BLaER1 treated with 17β-estradiol and CSF1 and Interleukin-3, amounts not matched to agents 10 nM and 100 nM (cell line): ENCODE data around the gene SCARB1.
A peak's percentile ranks its signal among the peaks of the same experiment; 100 is the strongest.

Experiments used
- H3K27ac ChIP-seq, 11 experiments: shearing (Covaris generic); formaldehyde crosslinking; 2 replicates each; pipeline ENCODE4 v1.8.1; 2022
- H3K27me3 ChIP-seq, 11 experiments: shearing (Covaris generic); formaldehyde crosslinking; 2 replicates each; pipeline ENCODE4 v1.8.1; 2022
- H3K36me3 ChIP-seq, 11 experiments: shearing (Covaris generic); formaldehyde crosslinking; 2 replicates each; pipeline ENCODE4 v1.8.1; 2022
- H3K4me1 ChIP-seq, 10 experiments: shearing (Covaris generic); formaldehyde crosslinking; 2 replicates each; pipeline ENCODE4 v1.8.1; 2022
- H3K4me2 ChIP-seq, 11 experiments: shearing (Covaris generic); formaldehyde crosslinking; 2 replicates each; pipeline ENCODE4 v1.8.1; 2022
- H3K4me3 ChIP-seq, 10 experiments: shearing (Covaris generic); formaldehyde crosslinking; 2 replicates each; pipeline ENCODE4 v1.8.1; 2022
- H3K9ac ChIP-seq, 11 experiments: shearing (Covaris generic); formaldehyde crosslinking; 2 replicates each; pipeline ENCODE4 v1.8.1; 2022
- H3K9me3 ChIP-seq, 11 experiments: shearing (Covaris generic); formaldehyde crosslinking; replicated peaks in 1 of 11; 2 replicates each; pipeline ENCODE4 v1.8.1; 2022
- H4K20me1 ChIP-seq, 11 experiments: shearing (Covaris generic); formaldehyde crosslinking; 2 replicates each; pipeline ENCODE4 v1.8.1; 2022
- Cebpa-rat ChIP-seq, 11 experiments: shearing (Covaris generic); IDR thresholded peaks; 2 replicates each; pipeline ENCODE4 v1.8.1; 2022

Gene SCARB1

GRCh38 chr12:124835656-124836410 lies 27.8 kb downstream of the SCARB1 start:
- no peak overlapping the region for H3K9ac ChIP-seq
- no peak overlapping the region for H3K4me3 ChIP-seq
- H3K27ac ChIP-seq = no peak overlapping the region
- no peak overlapping the region for H3K4me2 ChIP-seq
- H3K27me3 ChIP-seq = no peaks in the 10 kb centered on the region
- peaks cover 5 to 84% (median 70%) of the 10 kb centered on the region in 11 experiments; a peak in 20 of 22 replicates for H4K20me1 ChIP-seq
- TF ChIP-seq Cebpa-rat (IDR thresholded peaks at IDR 0.05) = no peak
- peaks cover 0 to 35% (median 16%) of the 10 kb centered on the region in 10 experiments; a peak in 12 of 20 replicates for H3K4me1 ChIP-seq
- peaks cover 8 to 70% (median 48%) of the 10 kb centered on the region in 11 experiments; a peak in 21 of 22 replicates for H3K36me3 ChIP-seq
- peaks cover 0 to 16% (median 13%) of the 10 kb centered on the region in 11 experiments; a peak in 17 of 22 replicates for H3K9me3 ChIP-seq

GRCh38 chr12:124834822-124835221 lies 28.8 kb downstream of the SCARB1 start:
- no peak overlapping the region for H3K4me2 ChIP-seq
- peaks cover 12 to 73% (median 58%) of the 10 kb centered on the region in 11 experiments; a peak in 21 of 22 replicates for H3K36me3 ChIP-seq
- no peak overlapping the region for H3K27ac ChIP-seq

GRCh38 chr12:124833693-124834122 lies 30.0 kb downstream of the SCARB1 start:
- no peak for TF ChIP-seq Cebpa-rat (IDR thresholded peaks at IDR 0.05)
- Histone ChIP-seq H3K4me2 (no peak overlapping the region), H3K9ac (no peak overlapping the region), H3K27me3 (no peaks in the 10 kb centered on the region), H3K9me3 (peaks cover 11 to 28% (median 24%) of the 10 kb centered on the region in 11 experiments; a peak in 21 of 22 replicates), H3K4me1 (peaks cover 4 to 36% (median 18%) of the 10 kb centered on the region in 10 experiments; a peak in 15 of 20 replicates), H3K27ac (peak overlapping the region in 1 of 11 experiments; percentile 25; a peak in 1 of 22 replicates), H4K20me1 (peaks cover 8 to 95% (median 79%) of the 10 kb centered on the region in 11 experiments; a peak in 20 of 22 replicates), H3K4me3 (no peak overlapping the region), H3K36me3 (peaks cover 14 to 78% (median 58%) of the 10 kb centered on the region in 11 experiments; a peak in 21 of 22 replicates)

More at GRCh38 chr12:124834822-124835221, 28.8 kb downstream of the SCARB1 start:
- Histone ChIP-seq H4K20me1 (peaks cover 5 to 84% (median 70%) of the 10 kb centered on the region in 11 experiments; a peak in 20 of 22 replicates), H3K9me3 (peaks cover 10 to 26% (median 23%) of the 10 kb centered on the region in 11 experiments; a peak in 21 of 22 replicates), H3K9ac (no peak overlapping the region), H3K27me3 (no peaks in the 10 kb centered on the region), H3K4me3 (no peak overlapping the region), H3K4me1 (peaks cover 0 to 35% (median 16%) of the 10 kb centered on the region in 10 experiments; a peak in 14 of 20 replicates)
- TF ChIP-seq Cebpa-rat (IDR thresholded peaks at IDR 0.05) = no peak

- no peak for TF ChIP-seq Cebpa-rat (IDR thresholded peaks at IDR 0.05)
- Histone ChIP-seq H3K36me3 (peaks cover 14 to 78% (median 61%) of the 10 kb centered on the region in 11 experiments; a peak in 21 of 22 replicates), H3K4me2 (no peak overlapping the region), H3K27me3 (no peaks in the 10 kb centered on the region), H4K20me1 (peaks cover 9 to 96% (median 79%) of the 10 kb centered on the region in 11 experiments; a peak in 20 of 22 replicates), H3K9ac (no peak overlapping the region), H3K4me1 (peaks cover 3 to 35% (median 14%) of the 10 kb centered on the region in 10 experiments; a peak in 15 of 20 replicates), H3K4me3 (no peak overlapping the region), H3K9me3 (peaks cover 11 to 28% (median 24%) of the 10 kb centered on the region in 11 experiments; a peak in 21 of 22 replicates), H3K27ac (no peak overlapping the region)
Measured at GRCh38 chr12:124832856-124833255, 30.8 kb downstream of the SCARB1 start.

GRCh38 chr12:124831590-124831989 lies 32.1 kb downstream of the SCARB1 start:
- no peaks in the 10 kb centered on the region for H3K27me3 ChIP-seq
- H3K36me3 ChIP-seq = peaks cover 14 to 72% (median 59%) of the 10 kb centered on the region in 11 experiments; a peak in 21 of 22 replicates
- H3K4me1 ChIP-seq = peaks cover 0 to 25% (median 9%) of the 10 kb centered on the region in 10 experiments; a peak in 12 of 20 replicates
- H3K9ac ChIP-seq = no peak overlapping the region
- peaks cover 12 to 96% (median 74%) of the 10 kb centered on the region in 11 experiments; a peak in 20 of 22 replicates for H4K20me1 ChIP-seq
- TF ChIP-seq Cebpa-rat (IDR thresholded peaks at IDR 0.05) = no peak
- H3K27ac ChIP-seq = no peak overlapping the region
- no peak overlapping the region for H3K4me3 ChIP-seq
- no peak overlapping the region for H3K4me2 ChIP-seq
- peaks cover 11 to 28% (median 24%) of the 10 kb centered on the region in 11 experiments; a peak in 21 of 22 replicates for H3K9me3 ChIP-seq

- Histone ChIP-seq H3K36me3 (peaks cover 14 to 70% (median 53%) of the 10 kb centered on the region in 11 experiments; a peak in 21 of 22 replicates), H3K4me3 (no peak overlapping the region), H3K4me2 (no peak overlapping the region), H3K27ac (no peak overlapping the region), H4K20me1 (peaks cover 11 to 96% (median 74%) of the 10 kb centered on the region in 11 experiments; a peak in 20 of 22 replicates), H3K27me3 (no peaks in the 10 kb centered on the region), H3K9me3 (peaks cover 11 to 28% (median 24%) of the 10 kb centered on the region in 11 experiments; a peak in 21 of 22 replicates), H3K9ac (no peak overlapping the region), H3K4me1 (peaks cover 0 to 29% (median 10%) of the 10 kb centered on the region in 10 experiments; a peak in 13 of 20 replicates)
- TF ChIP-seq Cebpa-rat (IDR thresholded peaks at IDR 0.05) = no peak
Measured at GRCh38 chr12:124830306-124830705, 33.4 kb downstream of the SCARB1 start.

- no peak overlapping the region for H3K9ac ChIP-seq
- H3K27me3 ChIP-seq = no peaks in the 10 kb centered on the region
- H3K4me2 ChIP-seq = peak overlapping the region in 3 of 11 experiments; percentile 5 to 18 (median 13); a peak in 2 of 22 replicates
- no peak overlapping the region; a peak in 1 of 22 replicates for H3K27ac ChIP-seq
- H3K9me3 ChIP-seq = peaks cover 11 to 28% (median 24%) of the 10 kb centered on the region in 11 experiments; a peak in 21 of 22 replicates
- peaks cover 11 to 96% (median 74%) of the 10 kb centered on the region in 11 experiments; a peak in 21 of 22 replicates for H4K20me1 ChIP-seq
- TF ChIP-seq Cebpa-rat (IDR thresholded peaks at IDR 0.05) = no peak
- no peak overlapping the region for H3K4me3 ChIP-seq
- H3K36me3 ChIP-seq = peaks cover 14 to 66% (median 49%) of the 10 kb centered on the region in 11 experiments; a peak in 21 of 22 replicates
- H3K4me1 ChIP-seq = peaks cover 0 to 34% (median 13%) of the 10 kb centered on the region in 10 experiments; a peak in 17 of 20 replicates
Measured at GRCh38 chr12:124829708-124830304, 33.9 kb downstream of the SCARB1 start.

- no peaks in the 10 kb centered on the region for H3K27me3 ChIP-seq
- H3K36me3 ChIP-seq = peaks cover 14 to 65% (median 45%) of the 10 kb centered on the region in 11 experiments; a peak in 21 of 22 replicates
- H3K4me1 ChIP-seq = peaks cover 2 to 40% (median 18%) of the 10 kb centered on the region in 10 experiments; a peak in 17 of 20 replicates
- H4K20me1 ChIP-seq = peaks cover 11 to 96% (median 74%) of the 10 kb centered on the region in 11 experiments; a peak in 21 of 22 replicates
- no peak overlapping the region for H3K4me3 ChIP-seq
- H3K4me2 ChIP-seq = peak overlapping the region in 4 of 11 experiments; percentile 5 to 18 (median 12); a peak in 3 of 22 replicates
- peak overlapping the region in 2 of 11 experiments; percentile 3 to 12; a peak in 2 of 22 replicates for H3K9ac ChIP-seq
- peaks cover 11 to 28% (median 24%) of the 10 kb centered on the region in 11 experiments; a peak in 21 of 22 replicates for H3K9me3 ChIP-seq
- no peak; a peak in 1 of 22 replicates for TF ChIP-seq Cebpa-rat (IDR thresholded peaks at IDR 0.05)
- peak overlapping the region in 5 of 11 experiments; percentile 6 to 35 (median 14); a peak in 4 of 22 replicates for H3K27ac ChIP-seq
Measured at GRCh38 chr12:124829008-124829707, 34.5 kb downstream of the SCARB1 start.
